Hepatocyte (in vitro differentiated cells): Measurements from ENCODE around the gene TOMM70. TPM values are rescaled to one million over a fixed set of nuclear protein-coding genes. Genes with fewer than 3 reads are reported as not detected.

Experiments
- DNase-seq: peaks from one replicate; pipeline ENCODE4 v3.0.0-alpha.2; 2016; ENCODE audit warnings: low spot score
- H2AFZ ChIP-seq: fragments of 200-600 bp; sonication (generic); 2 replicates; pipeline ENCODE4 v1.6.0; 2016; ENCODE audit warnings: antibody characterized with exemption, mild to moderate bottlenecking
- H3K27ac ChIP-seq: fragments of 200-600 bp; sonication (generic); 2 replicates; pipeline ENCODE4 v1.5.1; 2016; ENCODE audit warnings: mild to moderate bottlenecking
- H3K27me3 ChIP-seq: fragments of 200-600 bp; sonication (generic); 2 replicates; pipeline ENCODE4 v1.6.1; 2016
- H3K36me3 ChIP-seq: fragments of 200-600 bp; sonication (generic); replicated peaks from 2 replicates; pipeline ENCODE4 v1.5.1; 2016; ENCODE audit warnings: low read depth; ENCODE audit not compliant: insufficient read depth
- H3K4me1 ChIP-seq: fragments of 200-600 bp; sonication (generic); 2 replicates; pipeline ENCODE4 v1.5.1; 2016; ENCODE audit warnings: mild to moderate bottlenecking, moderate library complexity; ENCODE audit not compliant: insufficient read depth
- H3K4me2 ChIP-seq: fragments of 200-600 bp; sonication (generic); 2 replicates; pipeline ENCODE4 v1.6.0; 2016
- H3K4me3 ChIP-seq: fragments of 200-600 bp; sonication (generic); 2 replicates; pipeline ENCODE4 v1.5.1; 2016; ENCODE audit warnings: mild to moderate bottlenecking
- H3K79me2 ChIP-seq: fragments of 200-600 bp; sonication (generic); 2 replicates; pipeline ENCODE4 v1.6.0; 2017; ENCODE audit warnings: mild to moderate bottlenecking
- H3K9me2 ChIP-seq: fragments of 200-600 bp; sonication (generic); replicated peaks from 2 replicates; pipeline ENCODE4 v1.6.0; 2017; ENCODE audit warnings: mild to moderate bottlenecking; ENCODE audit not compliant: insufficient read depth
- H3K9me3 ChIP-seq: fragments of 200-600 bp; sonication (generic); 2 replicates; pipeline ENCODE4 v1.5.1; 2016; ENCODE audit warnings: low read depth, mild to moderate bottlenecking
- H4K20me1 ChIP-seq: fragments of 200-600 bp; sonication (generic); 2 replicates; pipeline ENCODE4 v1.6.0; 2016; ENCODE audit warnings: mild to moderate bottlenecking; ENCODE audit not compliant: insufficient read depth, poor library complexity, severe bottlenecking
- CTCF ChIP-seq: fragments of 200-600 bp; sonication (generic); IDR thresholded peaks from 2 replicates; pipeline ENCODE4 v1.5.1; 2016; ENCODE audit warnings: antibody characterized with exemption, mild to moderate bottlenecking; ENCODE audit not compliant: poor library complexity
- EZH2 ChIP-seq: fragments of 200-600 bp; sonication (generic); IDR thresholded peaks from 2 replicates; pipeline ENCODE4 v1.6.1; 2016; ENCODE audit warnings: antibody characterized with exemption, mild to moderate bottlenecking, borderline replicate concordance
- EZH2phosphoT487 ChIP-seq: fragments of 200-600 bp; sonication (generic); IDR thresholded peaks from one replicate; pipeline ENCODE4 v1.6.1; 2018; ENCODE audit warnings: antibody characterized with exemption, mild to moderate bottlenecking, low read depth, moderate library complexity; ENCODE audit not compliant: unreplicated experiment, severe bottlenecking
- whole genome bisulfite sequencing: methylation state at CpG from one replicate; pipeline ENCODE4 v1.1.6; 2016; ENCODE audit warnings: low lambda C conversion rate; ENCODE audit errors: missing lambda C conversion rate; 5-methylcytosine and 5-hydroxymethylcytosine counted together
- polyA plus RNA-seq: library from polyadenylated mRNA; unstranded; fragments of >200 nt; fragmentation: Nextera tagmentation; extraction: Ambion mirVana; gene quantifications from 2 replicates; pipeline ENCODE4 v1.2.1, GENCODE V29; 2016
- total RNA-seq: library from RNA; depleted of rRNA; stranded (reverse); fragments of >200 nt; gene quantifications from 2 replicates; pipeline ENCODE4 v1.2.3, GENCODE V29; 2014

TOMM70 gene
- total and polyA plus RNA-seq, 2 experiments from 2014 or later: 23.2 to 75.7 TPM

DNA sequence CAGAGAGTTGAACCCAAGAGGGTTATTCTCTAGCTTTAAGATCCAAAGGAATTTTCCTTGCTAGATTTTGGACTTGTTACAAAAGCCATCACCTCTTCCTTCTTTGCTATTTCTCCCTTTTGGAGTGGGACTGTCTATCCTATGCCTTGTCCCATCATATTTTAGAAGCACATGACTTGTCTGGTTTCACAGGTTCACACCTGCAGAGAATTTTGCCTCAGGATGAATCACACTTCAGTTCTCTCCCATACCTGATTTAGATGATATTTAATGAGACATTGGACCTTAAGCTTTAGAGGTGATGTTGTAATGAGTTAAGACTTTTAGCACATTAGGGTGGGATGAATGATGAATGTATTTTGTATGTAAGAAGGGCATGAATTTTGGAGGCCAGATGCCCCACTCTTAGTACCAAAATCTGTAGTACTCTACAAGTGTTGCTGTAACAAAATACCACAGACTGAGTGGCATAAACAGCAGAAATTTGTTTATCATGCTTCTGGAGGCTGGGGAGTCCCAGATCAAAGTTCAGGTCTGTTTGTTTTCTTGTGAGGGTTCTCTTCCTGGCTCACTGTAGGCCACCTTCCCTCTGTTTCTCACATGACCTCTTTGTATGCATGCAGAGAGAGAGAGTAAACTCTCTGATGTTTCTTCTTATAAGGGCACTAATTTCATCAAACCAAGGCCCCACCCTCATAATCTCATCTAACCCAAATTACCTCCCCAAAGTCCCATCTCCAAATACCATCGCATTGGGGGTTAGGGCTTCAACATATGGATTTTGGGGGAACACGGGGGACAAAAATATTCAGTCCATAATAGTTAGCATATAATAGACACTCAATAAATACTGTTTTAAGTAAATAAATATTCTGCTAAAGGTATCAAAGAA, 10.4 kb upstream of the TOMM70 start:
- Histone ChIP-seq H3K4me2 (no peak overlapping the region), H3K27ac (no peak overlapping the region), H3K4me1 (no peaks in the 10 kb centered on the region), H2AFZ (no peak overlapping the region), H3K9me3 (no peaks in the 10 kb centered on the region), H3K4me3 (no peak overlapping the region), H3K79me2 (peaks cover 19% of the 10 kb centered on the region), H3K36me3 (no peaks in the 10 kb centered on the region), H4K20me1 (no peaks in the 10 kb centered on the region), H3K27me3 (no peaks in the 10 kb centered on the region), H3K9me2 (no peaks in the 10 kb centered on the region)
- TF ChIP-seq EZH2: no peak
- TF ChIP-seq EZH2phosphoT487: no peak
- no peak for TF ChIP-seq CTCF
- DNase-seq: no peak
- WGBS: 96% methylated on average over 2 of the region's 2 CpGs

GRCh38 chr3:100407977-100408532, 7.2 kb upstream of the TOMM70 start:
- H3K4me2 ChIP-seq: no peak overlapping the region
- H3K9me2 ChIP-seq: no peaks in the 10 kb centered on the region
- DNase-seq: no peak
- no peak overlapping the region for H2AFZ ChIP-seq
- H3K79me2 ChIP-seq: peaks cover 43% of the 10 kb centered on the region
- H3K36me3 ChIP-seq: no peaks in the 10 kb centered on the region
- WGBS: 86% methylated on average over 4 of the region's 4 CpGs
- H3K4me3 ChIP-seq: no peak overlapping the region
- no peaks in the 10 kb centered on the region for H3K9me3 ChIP-seq
- H4K20me1 ChIP-seq: no peaks in the 10 kb centered on the region
- H3K4me1 ChIP-seq: no peaks in the 10 kb centered on the region
- no peak for TF ChIP-seq EZH2phosphoT487
- TF ChIP-seq CTCF: no peak
- no peak for TF ChIP-seq EZH2
- H3K27me3 ChIP-seq: no peaks in the 10 kb centered on the region
- no peak overlapping the region for H3K27ac ChIP-seq

GRCh38 chr3:100407164-100407563, 6.3 kb upstream of the TOMM70 start:
- peaks cover 52% of the 10 kb centered on the region for H3K79me2 ChIP-seq
- WGBS: 96% methylated on average over 2 of the region's 2 CpGs
- TF ChIP-seq EZH2 (no peak), EZH2phosphoT487 (no peak), CTCF (no peak)
- no peak overlapping the region for H3K4me2 ChIP-seq
- no peaks in the 10 kb centered on the region for H3K9me2 ChIP-seq
- no peaks in the 10 kb centered on the region for H4K20me1 ChIP-seq
- no peak overlapping the region for H3K4me3 ChIP-seq
- no peak overlapping the region for H2AFZ ChIP-seq
- no peak overlapping the region for H3K27ac ChIP-seq
- H3K9me3 ChIP-seq: no peaks in the 10 kb centered on the region
- H3K27me3 ChIP-seq: no peaks in the 10 kb centered on the region
- no peaks in the 10 kb centered on the region for H3K4me1 ChIP-seq
- DNase-seq: no peak
- H3K36me3 ChIP-seq: no peaks in the 10 kb centered on the region
